Epithelial cell of esophagus (primary cell): Measurements from ENCODE around the gene SPIRE2.
"Not testable (repeated sequence)": the region's sequence is repeated elsewhere in the genome, so short reads cannot be mapped to it uniquely, and the experiment has no call there.

Experiments used
- DNase-seq: peaks from one replicate; pipeline ENCODE4 v3.0.0; 2010; ENCODE audit warnings: low read depth
- H3K4me3 ChIP-seq: 2 replicates; pipeline ENCODE4 v1.5.1; 2011; ENCODE audit warnings: mild to moderate bottlenecking, low read length, control low read depth
- TF ChIP-seq, protein P1 (sequence below): IDR thresholded peaks from 2 replicates; pipeline ENCODE4 v1.5.1; 2011; ENCODE audit warnings: low read depth, mild to moderate bottlenecking, low read length, control low read depth, inconsistent platforms; ENCODE audit not compliant: insufficient read depth; ENCODE audit errors: missing control alignments

The SPIRE2 gene

DNA sequence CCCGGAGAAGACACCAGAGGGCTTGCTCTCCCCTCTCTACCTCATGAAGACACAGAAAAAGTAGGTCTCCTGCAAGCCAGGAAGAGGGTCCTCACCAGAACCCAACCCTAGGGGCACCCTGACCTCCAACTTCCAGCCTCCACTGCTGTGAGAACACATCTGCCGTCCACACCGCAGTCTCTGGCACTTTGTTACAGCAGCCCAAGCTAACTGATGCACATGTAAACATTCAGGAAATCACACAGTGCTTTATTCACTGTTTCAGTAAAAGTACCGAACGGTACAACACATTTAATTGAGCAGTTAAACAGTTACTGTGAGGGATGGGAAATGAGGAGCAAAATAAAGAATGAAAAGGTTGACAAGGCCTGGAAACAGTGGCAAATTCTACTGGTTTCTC lies 30.1 kb upstream of the SPIRE2 start:
- H3K4me3 ChIP-seq: no peak overlapping the region
- DNase-seq: no peak
- TF ChIP-seq, protein P1, sequence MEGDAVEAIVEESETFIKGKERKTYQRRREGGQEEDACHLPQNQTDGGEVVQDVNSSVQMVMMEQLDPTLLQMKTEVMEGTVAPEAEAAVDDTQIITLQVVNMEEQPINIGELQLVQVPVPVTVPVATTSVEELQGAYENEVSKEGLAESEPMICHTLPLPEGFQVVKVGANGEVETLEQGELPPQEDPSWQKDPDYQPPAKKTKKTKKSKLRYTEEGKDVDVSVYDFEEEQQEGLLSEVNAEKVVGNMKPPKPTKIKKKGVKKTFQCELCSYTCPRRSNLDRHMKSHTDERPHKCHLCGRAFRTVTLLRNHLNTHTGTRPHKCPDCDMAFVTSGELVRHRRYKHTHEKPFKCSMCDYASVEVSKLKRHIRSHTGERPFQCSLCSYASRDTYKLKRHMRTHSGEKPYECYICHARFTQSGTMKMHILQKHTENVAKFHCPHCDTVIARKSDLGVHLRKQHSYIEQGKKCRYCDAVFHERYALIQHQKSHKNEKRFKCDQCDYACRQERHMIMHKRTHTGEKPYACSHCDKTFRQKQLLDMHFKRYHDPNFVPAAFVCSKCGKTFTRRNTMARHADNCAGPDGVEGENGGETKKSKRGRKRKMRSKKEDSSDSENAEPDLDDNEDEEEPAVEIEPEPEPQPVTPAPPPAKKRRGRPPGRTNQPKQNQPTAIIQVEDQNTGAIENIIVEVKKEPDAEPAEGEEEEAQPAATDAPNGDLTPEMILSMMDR: no peak

DNA sequence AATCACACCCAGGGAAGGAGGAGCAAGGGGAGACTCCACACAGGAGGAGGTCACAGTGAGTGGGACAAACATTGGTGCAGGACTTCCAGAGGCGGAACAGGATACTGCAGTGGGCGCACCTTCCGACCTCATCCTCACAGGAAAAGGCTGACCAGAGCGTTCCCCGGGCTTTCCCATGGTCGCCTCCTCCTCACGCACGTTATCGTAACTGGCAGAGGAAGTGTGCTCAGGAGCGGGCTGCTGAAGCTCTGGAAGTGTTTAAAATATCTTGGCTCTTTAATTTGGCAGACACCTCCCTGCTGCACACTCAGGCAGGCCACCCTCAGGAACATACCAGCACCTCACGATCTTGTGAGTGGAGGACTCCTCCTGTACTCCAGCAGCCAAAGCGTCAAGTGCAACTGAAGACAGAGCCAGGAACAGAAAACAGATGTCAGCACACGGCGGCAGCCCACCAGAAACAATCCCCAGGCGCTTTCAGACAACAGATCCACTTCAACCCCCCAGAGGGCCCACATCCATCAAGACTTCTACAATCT lies 29.4 kb upstream of the SPIRE2 start:
- H3K4me3 ChIP-seq: no peak overlapping the region
- no peak for DNase-seq
- TF ChIP-seq, protein P1: no peak

DNA sequence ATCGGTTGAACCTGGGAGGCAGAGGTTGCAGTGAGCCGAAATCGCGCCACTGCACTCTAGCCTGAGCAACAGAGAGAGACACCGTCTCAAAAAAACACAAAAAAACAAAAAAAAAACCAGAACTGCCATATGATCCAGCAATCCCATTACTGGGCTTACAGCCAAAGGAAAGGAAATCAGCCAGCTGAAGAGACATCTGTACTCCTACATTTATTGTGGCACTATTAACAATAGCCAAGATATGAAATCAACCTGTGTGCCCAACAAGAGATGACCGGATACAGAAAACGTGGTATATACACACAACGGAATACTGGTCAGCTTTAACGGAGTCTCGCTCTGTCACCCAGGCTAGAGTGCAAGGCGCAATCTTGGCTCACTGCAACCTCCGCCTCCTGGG lies 26.5 kb upstream of the SPIRE2 start:
- TF ChIP-seq, protein P1: no peak
- H3K4me3 ChIP-seq: no peak overlapping the region
- no peak for DNase-seq

DNA sequence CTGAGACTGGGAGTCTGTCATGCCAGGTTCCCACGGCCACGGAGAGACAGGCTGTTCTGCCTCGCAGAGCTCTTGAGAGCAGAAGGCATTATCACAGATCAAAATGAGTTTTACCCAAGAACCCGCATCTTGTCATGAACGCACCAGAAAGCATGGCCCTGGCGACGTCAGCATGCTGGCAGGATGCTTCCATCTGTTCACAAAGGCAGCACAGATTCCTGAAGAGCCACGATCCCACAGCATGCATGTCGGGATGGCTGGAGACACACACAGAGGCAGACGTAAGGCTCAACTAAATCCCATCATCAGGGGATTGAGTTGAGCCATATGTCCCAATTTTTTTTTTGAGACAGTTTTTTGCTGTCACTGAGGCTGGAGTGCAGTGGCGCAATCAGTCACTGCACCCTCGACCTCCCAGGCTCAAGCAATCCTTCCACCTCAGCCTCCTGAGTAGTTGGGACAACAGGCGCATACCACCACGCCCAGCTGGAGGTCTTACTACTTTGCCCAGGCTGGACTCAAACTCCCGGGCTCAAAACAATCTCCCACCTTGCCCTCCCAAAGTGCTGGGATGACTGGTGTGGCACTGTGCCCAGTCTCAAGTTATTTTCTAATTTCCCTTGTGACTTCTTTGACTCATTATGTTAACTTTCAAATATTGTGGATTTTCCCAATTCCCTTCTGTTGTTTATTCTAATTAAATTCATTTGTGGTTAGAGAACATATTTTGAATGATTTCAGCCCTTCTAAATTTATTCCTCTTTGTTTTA lies 23.0 kb upstream of the SPIRE2 start:
- TF ChIP-seq, protein P1: no peak
- no peak for DNase-seq

DNA sequence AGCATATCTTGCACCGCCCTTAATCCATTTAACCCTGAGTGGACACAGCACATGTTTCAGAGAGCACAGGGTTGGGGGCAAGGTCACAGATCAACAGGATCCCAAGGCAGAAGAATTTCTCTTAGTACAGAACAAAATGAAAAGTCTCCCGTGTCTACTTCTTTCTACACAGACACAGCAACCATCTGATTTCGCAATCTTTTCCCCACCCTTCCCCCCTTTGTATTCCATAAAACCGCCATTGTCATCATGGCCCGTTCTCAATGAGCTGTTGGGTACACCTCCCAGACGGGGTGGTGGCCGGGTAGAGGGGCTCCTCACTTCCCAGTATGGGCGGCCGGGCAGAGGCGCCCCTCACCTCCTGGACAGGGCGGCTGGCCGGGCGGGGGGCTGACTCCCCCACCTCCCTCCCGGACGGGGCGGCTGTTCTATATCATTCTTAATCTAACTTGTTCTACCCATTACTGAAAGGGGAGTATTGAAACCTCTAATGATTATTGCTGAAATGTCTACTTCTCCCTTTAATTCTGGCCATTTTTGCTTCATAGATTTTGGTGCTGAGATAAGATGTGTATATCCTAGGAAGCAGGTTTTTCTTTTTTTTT lies 21.6 kb upstream of the SPIRE2 start:
- not testable (repeated sequence) for DNase-seq, H3K4me3 ChIP-seq

More for the DNA sequence above, 23.0 kb upstream of the SPIRE2 start:
- no peak overlapping the region for H3K4me3 ChIP-seq

DNA sequence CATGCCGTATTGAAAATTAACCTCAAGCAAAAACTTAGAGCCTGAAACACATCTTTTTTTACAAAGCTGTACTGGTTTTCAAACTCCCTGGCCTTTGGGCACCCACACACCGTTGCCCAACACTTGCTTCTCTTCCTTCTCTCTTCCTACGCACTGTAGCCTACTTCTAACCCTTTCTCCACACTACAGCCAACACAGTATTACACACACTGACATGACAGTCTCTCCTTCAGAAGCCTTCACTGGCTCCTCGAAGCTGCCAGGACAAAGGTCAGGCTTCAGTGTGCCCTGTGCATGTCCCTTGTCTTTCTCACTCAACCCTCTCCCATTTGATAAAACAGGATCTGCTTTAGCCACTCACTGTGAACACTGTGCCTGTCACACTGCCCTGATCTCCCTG lies 19.8 kb upstream of the SPIRE2 start:
- no peak for DNase-seq
- H3K4me3 ChIP-seq: no peak overlapping the region
- TF ChIP-seq, protein P1: no peak

DNA sequence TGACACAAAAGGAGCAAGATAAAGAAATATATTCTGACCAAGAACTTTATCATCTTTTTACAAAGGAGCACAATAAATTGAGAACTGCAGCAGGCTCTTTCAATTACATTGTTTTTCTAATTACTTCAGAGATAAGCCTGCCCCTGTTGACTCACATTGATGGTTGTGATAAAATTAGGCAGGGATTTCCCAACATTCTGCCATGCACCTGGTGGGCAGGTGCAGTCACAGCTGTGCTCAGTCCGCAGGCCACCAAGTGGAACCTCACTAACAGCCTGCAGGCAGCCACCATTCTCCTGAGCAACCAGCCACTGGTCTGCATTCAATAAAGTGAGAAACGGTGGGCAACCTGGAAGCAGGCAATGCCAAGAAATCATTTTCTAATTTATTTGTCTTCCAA lies 17.0 kb upstream of the SPIRE2 start:
- TF ChIP-seq, protein P1: no peak
- DNase-seq: no peak
- H3K4me3 ChIP-seq: no peak overlapping the region
